Amniotic stem cell (primary cell): ENCODE data around the gene CDH23.

Experiments used
- DNase-seq: peaks from one replicate; lab custom pipeline; 2025; lab: John Stamatoyannopoulos, UW

CDH23 gene

GRCh38 chr10:71537681-71538080 lies 141.0 kb downstream of the CDH23 start:
- no peak for DNase-seq

GRCh38 chr10:71538608-71539260 lies 142.0 kb downstream of the CDH23 start:
- no peak for DNase-seq

- DNase-seq, result no peak
Measured at GRCh38 chr10:71539442-71540118, 142.9 kb downstream of the CDH23 start.

- DNase-seq, result no peak
Measured at GRCh38 chr10:71542478-71542877, 145.8 kb downstream of the CDH23 start.

GRCh38 chr10:71543608-71544170 lies 147.0 kb downstream of the CDH23 start:
- DNase-seq, result no peak

GRCh38 chr10:71545001-71545400 lies 148.3 kb downstream of the CDH23 start:
- DNase-seq, result no peak

GRCh38 chr10:71546220-71546619 lies 149.5 kb downstream of the CDH23 start:
- no peak for DNase-seq

- DNase-seq, result no peak
Measured at GRCh38 chr10:71547312-71547711, 150.6 kb downstream of the CDH23 start.

- DNase-seq, result no peak
Measured at GRCh38 chr10:71547876-71548846, 151.4 kb downstream of the CDH23 start.

- no peak for DNase-seq
Measured at GRCh38 chr10:71549766-71550533, 153.2 kb downstream of the CDH23 start.

GRCh38 chr10:71550628-71551027 lies 153.9 kb downstream of the CDH23 start:
- DNase-seq, result no peak

- DNase-seq, result no peak
Measured at GRCh38 chr10:71551970-71552369, 155.2 kb downstream of the CDH23 start.

GRCh38 chr10:71553432-71553831 lies 156.7 kb downstream of the CDH23 start:
- DNase-seq, result no peak

GRCh38 chr10:71554671-71555070 lies 158.0 kb downstream of the CDH23 start:
- no peak for DNase-seq

- DNase-seq, result no peak
Measured at GRCh38 chr10:71555087-71555723, 158.5 kb downstream of the CDH23 start.

GRCh38 chr10:71555724-71556119 lies 159.0 kb downstream of the CDH23 start:
- no peak for DNase-seq

GRCh38 chr10:71558991-71559390 lies 162.3 kb downstream of the CDH23 start:
- no peak for DNase-seq

- no peak for DNase-seq
Measured at GRCh38 chr10:71561003-71561574, 164.4 kb downstream of the CDH23 start.

GRCh38 chr10:71562181-71562580 lies 165.5 kb downstream of the CDH23 start:
- no peak for DNase-seq

- no peak for DNase-seq
Measured at GRCh38 chr10:71562904-71563303, 166.2 kb downstream of the CDH23 start.
